HG03196 (cell line): ENCODE data around the gene STEAP3.

Experiments used
- ATAC-seq: cut with Tn5 transposase; IDR thresholded peaks from one replicate; pipeline ENCODE4 v1.9.1; 2021; ENCODE audit not compliant: unreplicated experiment

Gene STEAP3

GRCh38 chr2:119197529-119198239, 25.9 kb upstream of the STEAP3 start:
- ATAC-seq, result no peak

DNA sequence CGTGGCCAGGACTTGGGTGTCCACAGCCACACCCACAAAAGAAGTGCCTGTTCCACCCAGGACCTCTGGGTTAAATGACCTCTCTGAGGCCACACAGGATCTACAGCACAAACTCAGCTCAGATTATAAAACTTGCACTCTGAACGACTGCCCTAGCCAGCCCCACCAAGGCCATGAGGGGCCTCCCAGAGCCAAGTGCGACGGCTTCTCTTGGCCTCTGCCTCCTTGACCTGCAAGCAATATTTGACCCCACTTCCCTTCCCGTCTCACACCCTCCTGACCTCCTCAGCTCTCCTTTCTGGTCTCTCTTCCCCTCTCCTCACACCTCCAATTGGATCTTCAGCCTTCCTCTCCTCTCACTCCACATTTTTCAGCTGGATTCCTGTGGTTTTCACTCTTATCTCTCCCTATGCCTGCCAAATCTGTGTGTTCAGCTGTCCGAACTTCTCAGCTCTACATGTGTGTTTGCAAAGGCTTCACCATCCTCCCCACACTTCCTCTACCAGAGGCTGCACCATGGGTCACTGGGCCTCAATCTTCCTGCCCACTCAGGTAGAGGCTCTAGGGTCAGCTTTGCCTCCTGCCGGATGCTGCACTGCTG, 25.3 kb upstream of the STEAP3 start:
- ATAC-seq, result no peak

GRCh38 chr2:119201815-119202214, 21.8 kb upstream of the STEAP3 start:
- ATAC-seq, result no peak

DNA sequence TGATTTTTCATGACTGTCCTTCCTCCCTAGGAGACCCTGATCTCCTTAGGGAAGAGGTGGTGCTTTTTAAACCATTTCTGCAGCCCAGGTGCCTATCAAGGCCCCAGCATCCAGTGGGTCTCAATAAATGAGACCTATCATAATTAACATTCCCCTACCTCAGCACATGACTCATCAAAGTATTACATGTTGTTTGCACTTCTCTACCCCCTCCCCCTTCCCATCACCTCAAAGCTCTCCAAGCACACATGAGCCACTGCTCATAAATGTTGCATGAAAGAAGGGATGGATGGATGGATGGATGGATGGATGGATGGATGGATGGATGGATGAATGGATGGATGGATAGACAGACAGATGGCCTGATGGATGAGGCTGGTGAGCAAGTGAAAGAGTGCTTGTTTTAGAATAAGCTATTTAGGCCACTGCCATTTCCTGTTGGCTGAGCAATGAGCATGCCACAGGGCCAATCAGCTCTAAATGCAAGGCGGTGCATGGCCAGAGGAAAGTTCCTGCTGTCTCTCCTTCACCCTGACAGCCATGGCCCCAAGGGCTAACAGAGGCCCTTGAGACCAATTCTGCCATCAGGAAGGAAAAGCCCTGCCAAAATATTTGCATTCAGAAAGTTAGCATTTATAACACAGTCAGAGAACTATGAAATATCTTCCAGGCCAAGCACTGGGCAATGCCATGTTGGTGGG, 20.9 kb upstream of the STEAP3 start:
- no peak for ATAC-seq

DNA sequence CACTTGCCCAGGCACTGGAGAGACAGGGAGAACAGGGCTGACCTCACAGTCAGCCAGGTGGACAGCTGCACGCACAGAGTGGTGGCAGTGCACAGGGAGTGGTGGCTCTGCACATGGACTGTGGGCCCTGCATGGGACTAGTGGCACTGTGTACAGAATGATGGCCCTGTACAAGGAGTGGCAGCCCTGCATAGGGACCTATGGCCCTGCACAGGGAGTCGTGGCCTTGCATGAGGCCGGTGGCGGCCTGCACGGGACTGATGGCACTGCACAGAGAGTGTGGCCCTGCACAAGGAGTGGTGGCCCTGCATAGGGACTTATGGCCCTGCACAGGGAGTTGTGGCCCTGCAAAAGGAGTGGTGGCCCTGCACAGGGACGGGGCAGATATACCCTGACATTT, 19.1 kb upstream of the STEAP3 start:
- no peak for ATAC-seq

DNA sequence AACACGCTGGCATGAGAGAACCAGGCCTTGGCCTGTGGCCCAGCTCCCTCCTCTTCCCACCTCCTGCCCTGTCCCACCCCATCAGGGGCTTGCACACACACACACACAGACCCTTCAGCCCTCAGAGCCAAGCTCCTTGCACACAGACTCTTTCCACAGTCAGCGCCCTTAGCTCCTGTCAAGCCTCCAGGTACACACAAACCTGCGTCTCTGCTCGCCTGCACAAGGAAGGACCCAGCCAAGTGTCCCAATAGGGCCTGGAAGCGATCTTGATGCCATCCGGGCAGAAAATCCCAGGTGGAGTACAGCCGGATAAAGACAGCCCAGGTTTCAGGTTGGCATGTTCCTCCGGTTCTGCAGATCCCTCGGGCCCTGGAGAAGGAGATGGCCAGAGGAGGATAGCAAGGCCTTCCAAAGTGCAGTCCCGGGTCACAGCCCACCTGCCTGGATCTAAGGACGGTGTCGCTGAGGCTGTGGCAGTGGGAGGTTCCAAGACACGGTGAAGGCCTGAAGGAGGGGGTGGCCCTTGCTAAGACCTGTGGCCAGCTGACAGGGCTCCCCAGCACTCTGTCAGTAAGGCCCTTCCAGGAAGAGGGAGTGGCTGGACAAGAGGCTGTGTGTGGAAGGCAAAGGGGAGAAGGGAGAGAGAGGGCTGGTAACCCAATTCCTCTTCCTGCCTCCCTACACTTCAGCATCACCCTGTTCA, 18.5 kb upstream of the STEAP3 start:
- no peak for ATAC-seq

DNA sequence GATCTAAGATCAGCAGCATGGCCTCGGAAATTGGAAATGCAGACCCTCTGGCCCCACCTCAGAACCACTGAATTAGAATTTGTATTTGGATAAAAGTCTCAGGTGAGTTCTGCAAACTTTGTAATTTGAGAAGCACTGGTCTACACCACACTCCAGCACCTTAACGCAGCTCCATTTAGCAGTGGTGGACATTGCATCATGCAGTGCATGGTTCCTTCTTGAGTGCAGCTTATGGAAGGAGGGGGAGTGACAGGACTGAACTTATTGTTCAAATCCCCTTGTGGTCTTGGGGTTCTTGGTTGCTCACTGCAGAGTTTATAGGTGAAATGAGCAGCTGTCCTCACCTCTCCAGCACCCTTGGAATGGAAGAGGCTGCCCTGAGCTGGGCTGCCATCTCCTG, 17.4 kb upstream of the STEAP3 start:
- ATAC-seq, result no peak

- ATAC-seq, result no peak
Measured at GRCh38 chr2:119207447-119207846, 16.2 kb upstream of the STEAP3 start.

GRCh38 chr2:119208791-119209203, 14.8 kb upstream of the STEAP3 start:
- no peak for ATAC-seq

GRCh38 chr2:119212139-119212800, 11.4 kb upstream of the STEAP3 start:
- ATAC-seq, result no peak

DNA sequence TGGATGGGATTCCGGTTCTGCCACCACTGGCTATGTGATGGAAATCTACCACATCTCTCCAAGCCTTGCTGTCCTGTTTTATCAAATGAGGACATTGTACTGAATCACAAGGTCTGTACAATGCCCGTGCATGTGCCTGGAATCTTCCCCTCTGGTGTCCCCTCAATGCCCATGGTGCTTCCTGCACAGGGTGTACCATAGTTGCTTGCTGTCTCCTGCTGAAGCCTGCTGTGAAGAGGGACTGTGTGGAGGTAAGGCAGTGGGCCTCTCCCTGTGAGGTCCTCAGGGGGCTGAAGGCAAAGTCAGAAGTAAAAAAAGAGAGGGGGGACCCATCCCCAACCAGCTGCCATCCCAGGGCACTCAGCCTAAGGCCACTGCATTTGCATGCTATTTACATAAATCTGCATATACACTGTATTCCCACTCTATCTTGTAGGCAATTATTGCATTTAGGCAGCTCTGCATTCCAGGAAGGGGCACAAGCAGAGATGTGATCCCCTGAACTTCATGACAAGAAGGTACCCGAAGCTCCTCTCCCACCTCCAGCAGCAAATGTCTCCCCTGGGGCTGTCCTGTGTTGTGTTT, 9.1 kb upstream of the STEAP3 start:
- ATAC-seq, result no peak

DNA sequence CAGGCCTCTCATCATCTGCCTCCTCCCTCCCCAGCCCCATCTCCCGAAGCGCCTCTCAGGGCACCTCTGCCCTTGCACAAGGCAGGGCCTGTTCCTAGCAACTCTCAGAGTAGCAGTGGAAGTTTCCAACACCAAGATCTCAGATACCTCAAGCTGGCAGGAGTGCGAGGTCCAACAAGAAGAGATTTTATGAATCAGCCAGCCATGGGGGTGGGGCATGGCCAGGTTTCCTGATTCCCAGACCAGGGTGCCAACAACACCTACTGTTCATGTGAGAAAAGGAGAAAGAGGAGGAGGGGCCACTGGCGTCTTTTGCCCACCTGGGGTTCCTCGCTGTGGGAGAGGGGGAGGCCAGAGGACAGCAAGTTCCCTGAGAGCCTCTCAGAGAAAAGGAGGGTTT, 6.6 kb upstream of the STEAP3 start:
- no peak for ATAC-seq

GRCh38 chr2:119218478-119219064, 5.1 kb upstream of the STEAP3 start:
- ATAC-seq, result no peak

DNA sequence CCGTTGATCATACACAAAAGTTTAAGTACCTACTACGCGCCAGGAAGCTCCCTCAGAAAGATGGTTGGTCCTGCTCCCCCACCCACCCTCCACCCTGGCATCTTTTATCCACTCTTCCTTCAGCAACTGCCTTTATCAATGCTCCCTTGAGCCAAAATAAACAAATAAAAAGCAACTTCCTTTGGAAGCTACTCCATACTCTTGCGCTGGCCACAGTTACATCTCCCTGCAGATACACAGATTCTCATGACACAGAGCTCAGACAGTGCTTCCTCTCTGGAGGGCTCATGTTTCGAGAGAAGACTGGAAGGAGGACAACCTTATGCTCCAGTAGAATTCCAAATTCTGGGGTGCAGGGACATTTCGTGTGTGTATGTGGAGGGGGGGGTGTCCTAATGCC, 3.8 kb upstream of the STEAP3 start:
- no peak for ATAC-seq

DNA sequence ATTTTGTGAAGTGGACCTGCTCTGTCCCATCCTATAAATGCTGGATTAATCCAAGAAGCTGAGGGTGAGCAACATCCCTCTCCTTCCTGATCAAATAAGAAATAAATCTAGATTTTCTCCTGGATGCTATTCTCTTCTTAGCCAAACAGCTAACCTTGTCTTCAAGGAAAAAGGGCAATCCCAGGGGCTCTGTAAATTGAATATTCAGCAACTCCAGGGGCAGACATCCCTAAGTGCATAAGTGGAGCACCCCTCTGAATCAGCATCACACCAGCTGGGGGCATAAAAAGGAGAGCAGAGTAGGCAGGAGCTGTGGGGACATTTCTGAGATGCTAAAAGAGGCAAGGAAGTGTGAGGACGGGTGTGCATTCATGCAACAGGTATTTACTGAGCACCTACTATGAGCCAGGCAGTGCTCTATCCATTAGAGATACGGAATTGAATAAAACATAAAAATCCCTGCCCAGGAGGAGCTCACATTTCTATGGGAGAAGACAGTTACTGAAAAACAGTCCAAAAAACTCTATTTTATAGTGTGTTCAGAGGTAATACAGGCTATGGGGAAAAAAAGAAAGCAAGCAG, 2.8 kb upstream of the STEAP3 start:
- ATAC-seq, result no peak

- ATAC-seq, result no peak
Measured at GRCh38 chr2:119221609-119222008, 2.0 kb upstream of the STEAP3 start.

- no peak for ATAC-seq
Measured at GRCh38 chr2:119222213-119222612, 1.4 kb upstream of the STEAP3 start.

- no peak for ATAC-seq
Measured at GRCh38 chr2:119222863-119223520, 642 bp upstream of the STEAP3 start.

- no peak for ATAC-seq
Measured at GRCh38 chr2:119224391-119225104, 914 bp downstream of the STEAP3 start.
